Activated CD4-positive, CD25-positive, alpha-beta regulatory T cell treated with anti-CD3 and anti-CD28 coated beads, Interleukin-2, amount 50 U/mL, for 24 hours (primary cell): ENCODE data around the gene RGL4.
"Not testable (repeated sequence)": the region's sequence is repeated elsewhere in the genome, so short reads cannot be mapped to it uniquely, and the experiment has no call there.

ENCODE experiments used
- ATAC-seq, 2 donors: fragments of 150-1000 bp; cut with Tn5 transposase; one replicate each; pipeline ENCODE4 v1.10.0; 2021; ENCODE audit warnings: mild to moderate bottlenecking in 1 of 2, moderate library complexity in 1 of 2

Gene RGL4

DNA sequence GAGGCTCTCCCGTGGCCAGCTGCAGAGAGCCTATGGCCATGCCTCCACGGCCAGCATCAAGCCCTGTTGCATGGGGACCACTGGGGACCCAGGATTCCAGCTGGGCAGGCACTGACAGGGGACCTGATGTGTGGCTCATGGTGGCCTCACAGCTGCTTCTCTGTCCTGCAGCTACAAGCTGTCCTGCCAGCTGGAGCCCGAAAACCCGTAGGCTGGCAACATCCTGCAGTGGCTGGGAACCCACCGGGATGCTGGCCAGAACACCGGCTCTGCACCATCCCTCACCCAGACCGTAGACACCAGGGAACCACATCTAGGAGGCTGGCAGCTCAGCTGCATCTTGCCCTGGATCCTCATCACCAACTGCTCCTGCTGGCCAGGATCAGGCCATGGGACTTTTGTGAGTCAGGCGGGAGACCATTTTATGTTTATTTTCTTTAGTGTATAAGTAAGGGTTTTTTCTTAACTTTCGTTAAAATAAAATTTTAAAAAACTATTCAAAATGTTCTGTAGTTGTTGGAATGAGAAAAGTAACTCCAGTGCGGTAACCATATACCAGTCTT, 7.9 kb downstream of the RGL4 start:
- ATAC-seq, result no peak

DNA sequence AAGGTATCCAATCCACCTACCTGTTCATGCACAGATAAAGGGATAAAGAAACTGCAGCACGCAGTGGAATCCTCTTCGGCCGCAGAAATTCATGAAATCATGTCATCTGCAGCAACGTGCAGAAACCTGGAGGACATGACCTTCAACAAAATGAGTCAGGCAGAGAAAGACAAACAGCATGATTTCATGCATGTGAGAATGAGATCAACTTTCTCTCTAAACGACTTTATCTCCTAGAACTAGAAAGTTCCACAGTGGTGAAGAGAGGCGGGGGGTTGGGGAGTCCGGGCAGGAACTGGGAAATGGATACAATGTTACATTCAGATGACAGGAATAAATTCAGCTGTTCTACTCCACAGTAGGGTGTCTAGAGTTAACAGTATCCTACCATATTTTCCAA, 9.9 kb downstream of the RGL4 start:
- no peak for ATAC-seq

DNA sequence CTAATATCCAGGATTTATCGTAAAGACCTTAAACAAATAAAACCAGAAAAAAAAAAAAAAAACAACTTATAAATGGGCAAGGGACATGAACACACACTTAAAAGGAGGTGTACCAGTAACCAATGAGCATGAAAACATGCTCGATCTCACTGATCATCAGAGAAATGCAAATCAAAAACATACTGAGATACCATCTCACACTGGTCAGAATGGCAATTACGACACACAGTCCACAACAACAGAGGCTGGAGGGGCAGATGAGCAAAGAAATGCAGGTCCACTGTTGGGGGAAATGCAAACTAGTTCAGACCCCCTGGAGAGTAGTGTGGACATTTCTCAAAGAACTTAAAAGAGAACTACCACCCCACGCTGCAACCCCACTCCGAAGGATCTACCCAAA, 13.2 kb downstream of the RGL4 start:
- ATAC-seq, result no peak

DNA sequence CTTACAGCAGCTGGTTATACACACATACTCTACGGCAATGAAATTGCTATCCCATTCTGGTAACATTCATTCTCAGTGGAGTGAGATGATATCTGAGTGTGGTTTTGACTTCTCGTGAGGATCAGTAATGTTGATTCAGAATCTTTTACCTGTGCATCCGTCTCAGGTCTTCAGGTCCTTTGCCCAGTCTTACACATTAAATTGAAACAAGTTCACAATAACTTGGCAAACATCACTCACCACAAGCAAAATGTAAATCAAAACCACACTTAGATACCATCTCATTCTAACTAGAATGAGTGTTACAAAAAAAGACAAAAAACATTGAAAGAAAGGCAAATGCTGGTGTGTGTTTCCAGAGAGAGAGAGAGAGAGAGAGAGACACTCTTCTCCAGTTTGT, 14.0 kb downstream of the RGL4 start:
- peak; percentile 61 to 74 for ATAC-seq

DNA sequence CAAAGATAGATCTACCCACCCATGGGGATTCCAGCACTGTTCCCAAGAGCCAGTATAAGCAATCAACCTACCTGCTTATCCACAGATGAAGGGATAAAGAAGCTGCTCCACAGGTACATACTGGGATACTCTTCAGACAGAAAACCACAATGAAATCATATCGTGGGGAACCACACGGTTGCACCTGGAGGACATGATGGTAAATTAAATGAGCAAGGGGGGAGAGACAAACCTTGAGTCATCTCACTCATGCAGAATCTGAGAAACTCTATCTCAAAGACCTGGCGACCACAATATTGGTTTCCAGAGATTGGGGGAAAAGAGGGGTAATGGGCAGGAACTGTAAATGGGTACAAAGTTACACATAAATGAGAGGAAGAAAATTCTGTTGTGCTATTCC, 14.5 kb downstream of the RGL4 start:
- peak; percentile 55 to 63 for ATAC-seq

DNA sequence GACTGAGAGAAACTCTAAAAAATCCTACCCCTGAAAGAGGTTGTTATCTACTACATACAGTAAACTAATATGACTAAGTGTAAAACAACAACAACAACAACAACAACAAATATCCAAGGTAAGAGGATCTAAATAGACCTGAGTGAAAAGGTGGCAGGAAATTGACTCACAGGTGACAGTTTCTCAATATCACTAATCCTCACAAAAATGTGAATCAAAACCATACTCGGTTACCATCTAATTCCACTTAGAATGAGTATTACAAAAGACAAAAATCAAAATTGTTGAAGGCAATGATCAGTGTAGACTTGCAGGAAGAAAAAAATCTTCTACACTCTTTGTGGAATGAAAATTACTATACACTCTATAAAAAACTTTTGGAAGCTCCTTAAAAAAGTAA, 17.5 kb downstream of the RGL4 start:
- ATAC-seq, result peak; percentile 56 to 63

DNA sequence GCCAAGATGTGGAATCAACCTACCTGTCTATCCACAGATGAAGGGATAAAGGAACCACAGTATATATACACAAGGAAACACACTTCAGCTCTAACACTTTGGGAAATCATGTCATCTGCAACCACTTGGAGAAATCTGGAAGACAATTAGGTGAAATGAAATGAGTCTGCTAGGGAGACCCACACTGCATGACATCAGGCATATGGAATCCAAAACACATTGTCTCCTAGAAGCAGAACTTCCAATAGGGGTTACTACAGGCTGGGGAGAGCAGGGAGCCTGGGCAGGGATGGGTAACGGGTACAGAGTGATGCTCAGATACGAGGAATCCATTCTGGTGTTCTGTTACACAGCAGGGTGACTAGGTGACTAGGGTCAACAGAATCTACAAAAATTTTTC, 18.3 kb downstream of the RGL4 start:
- no peak for ATAC-seq

DNA sequence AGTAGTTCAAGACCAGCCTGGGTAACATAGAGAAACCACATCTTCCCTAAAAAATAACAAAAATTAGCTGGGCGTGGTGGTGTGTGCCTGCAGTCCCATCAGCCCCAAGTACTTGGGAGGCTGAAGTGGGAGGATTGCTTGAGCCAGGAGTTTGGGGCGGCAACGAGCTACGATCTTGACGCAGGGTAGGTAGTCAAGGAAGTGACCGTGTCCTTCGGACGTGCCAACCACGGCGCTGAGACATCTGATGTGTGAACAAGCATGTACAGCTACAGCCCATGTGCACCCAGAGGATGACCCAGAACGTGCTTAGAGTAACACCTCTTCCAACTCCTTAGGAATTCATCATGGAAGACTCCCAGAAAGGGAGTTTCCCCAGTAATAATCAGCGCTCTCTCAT, 21.4 kb downstream of the RGL4 start:
- no peak for ATAC-seq

DNA sequence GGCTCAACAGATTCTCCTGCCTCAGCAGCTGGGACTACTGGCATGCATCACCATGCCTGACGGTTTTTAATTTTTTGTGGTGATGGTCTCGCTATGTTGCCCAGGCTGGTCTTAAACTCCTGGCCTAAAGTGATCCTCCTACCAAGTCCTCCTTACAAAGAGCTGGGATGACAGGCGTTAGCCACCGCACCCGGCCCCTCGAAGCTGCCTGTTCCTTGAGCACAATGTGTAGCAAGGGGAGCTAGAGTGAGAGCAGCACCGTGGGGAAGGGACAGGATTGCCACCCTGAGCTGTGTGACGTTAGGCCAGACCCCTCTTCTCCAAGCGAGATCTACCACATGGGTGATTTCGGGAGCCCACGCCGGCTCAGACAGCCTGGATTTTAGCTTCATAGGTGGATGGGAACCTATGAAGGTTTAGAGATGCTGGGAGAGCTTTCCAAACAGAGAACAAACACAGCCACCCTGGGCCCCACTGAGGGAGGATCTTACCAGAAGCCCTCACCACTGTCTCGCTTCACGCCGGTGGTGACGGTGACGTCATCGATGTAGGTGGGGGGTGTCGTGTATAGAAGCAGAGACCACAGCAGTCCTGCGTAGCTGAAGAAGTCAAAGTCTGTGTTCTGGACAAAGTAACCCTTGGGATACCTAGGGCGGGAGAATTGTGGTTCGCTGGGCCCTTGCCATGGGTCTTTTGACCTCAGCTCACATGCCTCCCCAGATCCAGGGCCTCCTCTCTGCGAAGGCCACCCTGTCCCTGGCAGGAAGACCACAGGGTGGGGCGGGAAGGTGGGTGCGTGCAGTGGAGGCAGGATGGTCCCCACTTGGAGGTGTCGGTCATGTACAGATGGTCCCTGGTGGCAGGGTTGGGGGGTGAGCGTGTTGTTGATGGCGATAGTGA, 23.1 kb downstream of the RGL4 start:
- ATAC-seq, result no peak

DNA sequence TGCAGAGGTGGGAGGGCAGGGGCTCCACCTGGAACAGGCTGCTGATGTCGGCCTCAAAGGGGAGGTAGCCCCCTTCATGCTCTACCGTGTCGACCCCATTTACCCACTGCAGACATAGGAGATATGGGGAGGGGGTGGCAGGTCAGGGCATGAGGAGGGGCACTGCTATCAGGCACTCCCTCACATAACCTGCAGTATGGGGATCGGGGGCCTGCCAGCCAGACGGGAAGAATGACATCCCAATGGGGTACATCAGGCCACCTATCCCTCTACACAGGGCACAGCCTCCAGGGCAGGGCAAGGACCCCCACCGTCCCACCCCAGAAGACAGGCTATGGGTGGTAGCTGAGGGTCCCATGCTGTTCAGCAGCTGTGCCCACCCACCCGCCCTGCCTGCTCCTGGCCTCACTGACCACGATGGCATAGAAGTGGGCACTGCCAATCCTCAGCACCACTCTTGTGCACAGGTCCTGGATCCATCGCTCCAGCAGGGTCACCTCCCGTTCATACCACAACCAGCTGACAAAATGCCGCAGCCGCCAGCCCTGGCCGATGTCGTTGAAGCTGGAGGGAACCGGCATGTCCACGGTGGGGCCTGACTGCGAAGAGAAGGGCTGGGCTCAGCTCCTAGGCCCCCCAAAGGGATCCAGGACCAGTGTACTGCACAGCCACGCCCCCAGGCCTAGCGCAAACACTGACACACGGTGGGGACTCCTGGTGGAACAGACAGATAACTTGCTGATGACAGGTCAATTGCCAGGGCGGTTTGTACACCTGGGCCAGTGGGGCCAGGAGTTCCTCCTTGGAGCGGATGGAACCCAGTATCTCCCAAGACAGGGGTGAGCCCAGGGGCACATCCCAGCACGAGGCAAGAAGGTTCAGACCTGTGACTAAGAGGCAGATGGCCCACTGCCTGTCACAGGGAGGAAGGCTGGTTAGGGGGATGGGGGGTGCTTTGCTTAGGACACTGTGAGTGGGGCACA, 24.1 kb downstream of the RGL4 start:
- no peak for ATAC-seq

DNA sequence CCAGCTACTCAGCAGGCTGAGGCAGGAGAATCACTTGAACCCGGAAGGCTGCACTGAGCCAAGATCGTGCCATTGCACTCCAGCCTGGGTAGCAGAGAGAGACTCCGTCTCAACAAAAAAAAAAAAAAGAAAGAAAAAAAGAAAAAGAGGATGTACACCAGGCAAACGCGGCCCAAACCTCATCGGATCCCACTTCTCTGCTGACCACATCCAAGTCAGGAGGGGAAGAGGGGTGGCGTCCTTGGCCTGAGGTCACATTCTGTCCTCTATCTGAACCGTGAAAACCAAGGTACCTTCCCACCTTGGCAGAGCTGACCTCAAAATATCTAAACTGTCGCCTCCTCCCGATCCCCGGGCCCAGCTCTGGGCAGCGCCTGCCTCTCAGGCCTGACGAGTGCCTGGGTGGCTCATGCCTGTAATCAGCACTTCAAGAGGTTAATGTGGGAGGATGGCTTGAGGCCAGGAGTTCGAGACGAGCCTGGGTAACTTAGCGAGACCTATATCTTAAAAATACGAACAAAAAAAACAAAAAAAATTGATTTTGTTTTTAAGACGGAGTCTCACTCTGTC, 25.1 kb downstream of the RGL4 start:
- ATAC-seq, result no peak

DNA sequence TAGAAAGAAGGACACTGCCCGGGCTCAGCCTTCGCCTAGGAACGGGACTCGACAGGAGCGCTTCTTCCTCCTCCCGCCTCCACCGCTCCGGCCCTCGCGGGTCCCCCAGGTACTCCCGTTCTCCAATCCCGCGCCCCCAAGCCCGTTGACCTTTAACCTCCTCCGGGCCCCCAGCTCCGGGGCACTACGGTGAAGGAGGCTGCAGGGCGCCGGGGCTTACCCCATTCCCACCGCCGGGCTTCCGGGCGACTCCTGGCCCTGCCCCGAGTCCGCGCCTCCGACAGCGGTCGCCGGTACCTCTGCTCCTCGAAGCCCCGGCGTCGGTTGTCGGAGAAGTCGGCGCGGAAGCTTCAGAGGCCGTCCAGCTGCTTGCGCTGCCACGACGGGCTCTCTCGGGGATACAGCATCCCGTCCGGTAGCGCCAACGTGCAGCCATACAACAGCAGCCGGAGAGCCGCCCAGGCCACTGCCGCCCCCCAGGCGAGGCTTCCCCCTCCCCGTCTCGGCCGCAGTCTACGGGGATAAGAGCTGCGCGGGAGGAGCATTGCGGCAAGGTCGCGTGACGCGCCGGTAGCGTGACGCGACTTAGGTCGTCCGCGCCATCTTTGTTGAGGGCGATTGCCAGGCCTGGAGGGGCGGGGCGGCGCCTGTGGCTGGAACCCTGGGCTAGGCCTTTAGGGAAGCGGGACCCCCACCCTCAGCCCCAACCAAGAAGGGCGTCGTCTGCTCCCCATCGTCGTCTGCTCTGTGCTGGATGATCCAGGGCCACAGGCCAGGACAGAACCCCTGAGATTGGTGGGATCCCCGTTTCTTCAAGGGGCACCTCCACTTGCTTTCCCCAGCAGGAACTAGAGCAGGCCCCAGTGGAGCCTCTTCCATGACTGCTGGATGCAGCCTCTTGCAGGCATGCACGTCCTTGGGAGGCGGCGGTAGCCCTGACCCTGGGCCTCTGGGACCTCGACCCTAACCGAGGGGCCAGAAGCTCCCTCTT, 26.3 kb downstream of the RGL4 start:
- ATAC-seq, result peak; percentile 94 to 96

DNA sequence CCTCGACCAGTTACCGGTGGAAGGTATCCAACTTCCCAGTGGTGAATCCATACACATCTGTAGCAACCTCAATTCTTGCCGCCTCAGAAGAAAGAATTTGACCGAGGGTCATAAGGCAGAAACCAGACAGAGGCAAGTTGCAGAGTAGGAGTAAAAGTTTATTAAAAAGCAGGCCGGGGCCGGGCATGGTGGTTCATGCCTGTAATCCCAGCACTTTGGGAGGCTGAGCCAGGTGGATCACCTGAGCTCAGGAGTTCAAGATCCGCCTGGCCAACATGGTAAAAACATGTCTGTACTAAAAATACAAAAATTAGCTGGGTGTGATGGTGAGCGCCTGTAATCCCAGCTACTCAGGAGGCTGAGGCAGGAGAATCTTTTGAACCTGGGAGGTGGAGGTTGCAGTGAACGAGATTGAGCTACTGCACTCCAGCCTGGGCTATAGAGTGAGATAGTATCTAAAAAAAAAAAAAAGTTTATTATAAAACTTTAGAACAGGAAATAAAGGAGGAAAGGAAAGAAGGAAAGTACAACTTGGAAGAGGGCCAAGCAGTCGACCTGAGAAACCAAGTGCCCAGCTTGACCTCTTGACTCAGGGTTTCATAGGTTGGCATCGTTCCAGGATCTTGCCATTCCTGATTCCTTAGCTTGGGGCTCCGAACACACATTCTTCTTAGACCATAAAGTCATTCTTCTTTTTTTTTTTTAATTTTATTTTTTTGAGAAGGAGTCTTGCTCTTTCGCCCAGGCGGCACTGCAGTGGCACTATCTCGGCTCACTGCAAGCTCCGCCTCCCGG, 27.8 kb downstream of the RGL4 start:
- ATAC-seq, result no peak

DNA sequence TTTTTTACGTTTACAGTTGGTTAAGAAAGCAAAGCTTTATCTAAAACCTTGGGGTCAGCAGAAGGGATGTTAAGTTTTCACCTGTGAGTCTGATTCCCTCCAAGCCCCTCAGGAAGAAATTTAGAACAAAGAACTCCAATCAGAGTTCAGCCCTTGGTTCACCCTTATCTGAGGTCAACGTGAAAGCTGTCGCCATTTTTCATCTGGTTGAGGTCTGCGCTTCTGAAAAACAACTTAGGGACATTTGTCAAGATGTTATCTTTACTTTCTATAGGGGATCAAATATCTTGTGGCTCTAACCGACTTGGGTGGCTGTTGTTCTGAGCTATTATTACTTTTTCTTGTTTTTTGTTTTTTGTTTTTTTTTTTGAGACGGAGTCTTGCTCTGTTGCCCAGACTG, 30.0 kb downstream of the RGL4 start:
- no peak for ATAC-seq

DNA sequence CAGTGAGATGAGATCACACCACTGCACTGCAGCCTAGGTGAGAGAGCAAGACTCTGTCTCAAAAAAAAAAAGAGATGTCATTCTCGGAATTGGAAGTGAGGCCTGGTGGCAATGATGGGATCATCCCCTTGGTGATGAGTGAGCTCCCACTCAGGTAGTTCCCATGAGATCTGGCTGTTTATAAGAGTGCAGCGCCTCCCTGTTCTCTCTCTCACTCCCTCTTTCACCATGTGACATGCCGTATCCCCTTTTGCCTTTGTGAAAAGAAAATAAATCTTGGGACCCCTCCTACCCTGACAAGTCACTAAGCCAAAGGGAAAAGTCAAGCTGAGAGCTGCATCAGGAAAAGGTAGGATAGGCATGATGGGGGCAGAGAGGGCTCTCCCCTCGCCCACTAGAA, 31.3 kb downstream of the RGL4 start:
- ATAC-seq, result no peak

DNA sequence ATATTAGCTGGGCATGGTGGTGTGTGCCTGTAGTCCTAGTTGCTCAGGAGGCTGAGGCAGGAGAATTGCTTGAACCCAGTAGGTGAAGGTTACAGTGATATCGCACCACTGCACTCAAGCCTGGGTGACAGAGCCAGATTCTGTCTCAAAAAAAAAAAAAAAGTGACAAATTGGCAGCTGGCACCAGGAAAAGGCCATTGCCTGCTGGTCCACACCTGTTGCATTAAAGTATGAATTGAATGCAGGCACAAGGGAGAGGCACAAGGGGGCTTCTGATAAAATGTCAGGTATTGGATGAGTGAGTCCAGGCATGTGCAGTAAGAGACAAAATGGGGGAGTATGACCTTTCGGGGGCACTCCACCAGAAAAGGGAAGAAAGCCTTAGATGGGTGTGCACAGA, 31.9 kb downstream of the RGL4 start:
- no peak for ATAC-seq

DNA sequence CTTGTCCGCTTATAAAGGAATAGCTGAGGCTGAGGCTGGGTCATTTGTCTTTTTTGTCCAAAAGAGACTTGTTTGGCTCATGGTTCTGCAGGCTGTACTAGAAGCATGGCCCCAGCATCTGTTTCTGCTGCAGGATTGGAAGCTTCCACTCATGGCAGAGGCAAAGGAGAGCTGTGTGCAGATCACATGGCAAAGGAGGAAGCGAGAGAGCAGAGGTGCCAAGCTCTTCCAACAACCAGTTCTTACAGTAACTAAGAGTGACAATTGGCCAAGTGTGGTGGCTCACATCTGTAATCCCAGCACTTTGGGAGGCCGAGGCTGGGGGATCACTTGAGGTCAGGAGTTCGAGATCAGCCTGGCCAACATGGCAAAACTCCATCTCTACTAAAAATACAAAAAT, 37.3 kb downstream of the RGL4 start:
- not testable (repeated sequence) for ATAC-seq

DNA sequence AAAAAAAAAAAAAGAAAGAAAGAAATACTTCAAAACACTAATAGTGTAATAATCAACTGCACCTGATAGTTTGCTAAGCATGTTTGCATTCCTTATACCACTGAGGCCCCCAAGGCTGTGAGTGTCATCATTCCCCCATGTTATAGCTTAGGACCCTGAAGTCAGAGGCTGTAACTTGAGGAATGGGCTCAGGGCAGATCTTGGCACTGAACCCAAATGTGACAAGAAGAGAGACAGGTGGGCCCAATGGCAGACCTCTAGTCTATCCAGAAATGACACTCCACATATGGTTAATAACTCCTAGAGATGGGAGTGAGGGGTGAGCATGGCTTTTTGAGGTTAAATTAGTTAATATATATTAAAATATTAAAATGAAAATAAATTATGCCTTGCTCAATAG, 46.9 kb downstream of the RGL4 start:
- ATAC-seq, result no peak

DNA sequence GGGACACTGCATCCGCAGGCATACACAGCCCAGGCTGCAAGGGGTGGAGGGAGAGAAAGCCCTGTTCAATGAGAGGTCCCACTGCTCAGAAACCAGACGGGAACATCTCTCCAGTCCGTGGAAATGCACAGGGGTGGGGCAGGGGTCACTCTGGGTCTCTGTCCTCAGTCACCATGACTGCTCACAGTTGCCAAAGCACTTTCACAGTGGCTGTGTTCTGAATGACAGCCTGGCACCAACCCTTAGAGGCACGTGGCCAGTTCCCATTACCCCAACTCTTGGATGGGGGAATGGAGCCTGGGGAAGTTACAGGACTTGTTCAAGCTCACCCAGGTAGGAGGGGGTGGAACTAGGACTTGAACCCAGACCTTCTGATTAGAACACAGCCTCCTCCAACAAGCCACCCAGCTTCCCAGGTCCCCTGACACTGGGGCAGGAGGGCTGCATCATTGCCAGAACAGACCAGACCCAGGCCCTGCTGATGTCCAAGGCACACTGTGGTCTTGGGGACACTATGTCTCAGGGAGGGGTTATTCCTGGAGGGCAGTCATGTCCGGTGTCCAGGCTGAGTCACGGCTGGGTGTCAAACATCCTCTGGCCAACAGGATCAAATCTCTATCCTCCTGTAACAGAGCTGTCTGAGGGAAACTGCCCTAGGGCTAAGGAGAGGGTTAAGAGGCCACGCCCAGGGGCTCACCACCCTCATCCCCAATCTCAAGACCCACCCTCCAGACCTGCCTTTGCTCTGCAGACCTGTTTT, 51.9 kb downstream of the RGL4 start:
- no peak for ATAC-seq

DNA sequence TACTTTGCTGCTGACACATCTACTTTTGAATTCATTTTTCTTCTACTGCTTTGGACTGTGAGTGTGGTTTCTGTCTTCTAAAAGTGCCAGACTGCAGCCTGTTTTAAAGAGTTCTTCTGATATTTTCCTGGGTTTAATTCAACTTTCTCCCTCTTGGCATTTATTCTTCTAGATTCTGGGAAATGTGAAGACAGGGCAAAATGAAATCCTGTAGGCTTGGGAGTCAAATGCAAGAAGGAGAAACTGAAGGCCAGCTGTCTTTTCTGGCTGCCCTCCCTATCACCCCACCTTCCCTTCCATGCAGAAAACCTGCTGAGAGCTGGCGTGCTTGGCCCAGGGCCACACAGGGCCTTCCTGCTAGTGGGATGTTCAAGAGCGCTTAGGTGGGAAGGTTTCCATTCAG, 52.5 kb downstream of the RGL4 start:
- ATAC-seq, result no peak
